Measurements from ENCODE around the gene HSPG2. TPM values are rescaled to one million over a fixed set of nuclear protein-coding genes. Genes with fewer than 3 reads are reported as not detected.

Gene HSPG2
- total RNA-seq, 2 experiments from 2014 or later, result 1.6 to 4.7 TPM

DNA sequence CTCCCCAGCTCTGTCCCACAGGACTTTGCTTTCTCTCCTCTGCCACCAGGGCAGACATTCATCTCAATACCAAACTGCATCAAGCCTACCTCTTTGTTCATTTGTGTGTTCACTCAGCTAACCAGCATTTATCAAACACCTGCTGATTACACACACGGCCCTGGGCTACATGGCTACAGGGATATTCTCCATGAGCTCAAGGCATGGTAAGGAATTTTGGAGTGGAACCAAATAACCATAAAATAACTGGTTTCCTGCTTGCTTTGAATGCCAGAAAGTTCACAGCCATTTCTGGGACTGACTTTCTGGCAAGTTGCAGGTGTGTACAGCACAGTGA lies 70.4 kb downstream of the HSPG2 start:
- Histone ChIP-seq H2AFZ (ENCODE audit: low read length) (peak overlapping the region; percentile 56; the same call in 1 of the 2 replicates), H3K4me1 (ENCODE audit: insufficient read depth, low read length, poor library complexity, severe bottlenecking) (peaks cover 30% of the 10 kb centered on the region), H3K79me2 (ENCODE audit: insufficient read depth, low read depth, low read length) (no peaks in the 10 kb centered on the region), H3K9me2 (ENCODE audit: insufficient read depth, low read length) (no peaks in the 10 kb centered on the region), H3K27ac (ENCODE audit: low read depth, low read length, poor library complexity, severe bottlenecking) (peak overlapping the region; percentile 75), H3K9me3 (ENCODE audit: low read length) (no peaks in the 10 kb centered on the region), H3K36me3 (ENCODE audit: insufficient read depth, low read length) (no peaks in the 10 kb centered on the region), H3K4me2 (ENCODE audit: low read length) (peak overlapping the region; percentile 63), H3K4me3 (ENCODE audit: low read depth, low read length, poor library complexity, severe bottlenecking) (no peak overlapping the region), H4K20me1 (ENCODE audit: insufficient read depth, low read length) (no peaks in the 10 kb centered on the region)
- ChIA-PET CTCF (ENCODE audit: unreplicated experiment) (no interaction called here), POLR2A (interaction anchor here (0.6 to 1.0 kb wide), 5 partner anchors 16 to 1452 kb away, joined by 3 to 4 read pairs (median 3); partner anchors contain the start of gene USP48)
- DNase-seq (ENCODE audit: low spot score), result no peak
- TF ChIP-seq, protein P1, sequence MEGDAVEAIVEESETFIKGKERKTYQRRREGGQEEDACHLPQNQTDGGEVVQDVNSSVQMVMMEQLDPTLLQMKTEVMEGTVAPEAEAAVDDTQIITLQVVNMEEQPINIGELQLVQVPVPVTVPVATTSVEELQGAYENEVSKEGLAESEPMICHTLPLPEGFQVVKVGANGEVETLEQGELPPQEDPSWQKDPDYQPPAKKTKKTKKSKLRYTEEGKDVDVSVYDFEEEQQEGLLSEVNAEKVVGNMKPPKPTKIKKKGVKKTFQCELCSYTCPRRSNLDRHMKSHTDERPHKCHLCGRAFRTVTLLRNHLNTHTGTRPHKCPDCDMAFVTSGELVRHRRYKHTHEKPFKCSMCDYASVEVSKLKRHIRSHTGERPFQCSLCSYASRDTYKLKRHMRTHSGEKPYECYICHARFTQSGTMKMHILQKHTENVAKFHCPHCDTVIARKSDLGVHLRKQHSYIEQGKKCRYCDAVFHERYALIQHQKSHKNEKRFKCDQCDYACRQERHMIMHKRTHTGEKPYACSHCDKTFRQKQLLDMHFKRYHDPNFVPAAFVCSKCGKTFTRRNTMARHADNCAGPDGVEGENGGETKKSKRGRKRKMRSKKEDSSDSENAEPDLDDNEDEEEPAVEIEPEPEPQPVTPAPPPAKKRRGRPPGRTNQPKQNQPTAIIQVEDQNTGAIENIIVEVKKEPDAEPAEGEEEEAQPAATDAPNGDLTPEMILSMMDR (conservative IDR thresholded peaks at IDR 0.05; ENCODE audit: low read length), result no peak
- no peak for TF ChIP-seq EZH2phosphoT487 (IDR thresholded peaks at IDR 0.05; ENCODE audit: borderline replicate concordance, low read depth, low read length)
- intact Hi-C loops (cut with micrococcal nuclease; ENCODE audit: unreplicated experiment), result no loop called here
- no TSS peak for BruUV-seq (replicated peaks)

DNA sequence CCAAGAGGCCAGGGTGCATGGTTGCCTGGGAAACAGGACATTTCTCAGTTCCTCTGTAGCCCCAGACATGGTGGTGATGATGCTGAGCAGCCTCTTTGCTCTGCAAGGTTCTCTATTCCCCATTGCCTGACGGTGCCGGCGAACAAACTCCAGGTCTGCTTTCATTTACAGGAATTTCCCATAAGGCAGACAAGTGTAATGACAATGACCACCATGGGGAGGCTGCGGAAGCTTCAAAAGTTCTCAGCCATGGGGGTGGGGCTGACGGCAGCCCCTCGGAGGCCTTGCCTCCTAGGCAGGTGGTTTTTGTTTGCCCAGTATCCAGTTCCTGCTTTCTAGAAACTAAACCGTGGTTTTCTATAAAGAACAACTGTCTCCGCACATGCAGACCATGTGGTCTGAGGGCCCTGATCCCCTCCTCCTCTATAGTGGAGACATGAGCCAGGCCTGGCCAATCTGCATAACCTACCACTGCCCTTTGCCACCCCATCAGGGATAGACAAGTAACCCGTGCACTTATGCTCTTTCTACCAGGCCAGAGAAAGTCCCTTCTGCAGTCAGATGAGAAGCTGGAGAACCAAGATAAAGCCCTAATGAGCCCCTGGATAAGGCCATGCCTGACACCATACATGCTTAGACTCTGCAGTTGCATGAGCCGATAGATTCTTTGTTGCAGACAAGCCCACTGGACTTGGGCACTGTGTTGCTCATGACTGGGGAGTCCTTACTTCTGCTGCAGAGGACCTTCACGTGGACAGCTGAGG lies 71.0 kb downstream of the HSPG2 start:
- intact Hi-C loops (cut with micrococcal nuclease; ENCODE audit: unreplicated experiment), result no loop called here
- Histone ChIP-seq H4K20me1 (ENCODE audit: insufficient read depth, low read length) (no peaks in the 10 kb centered on the region), H3K9me2 (ENCODE audit: insufficient read depth, low read length) (no peaks in the 10 kb centered on the region), H3K36me3 (ENCODE audit: insufficient read depth, low read length) (no peaks in the 10 kb centered on the region), H3K27ac (ENCODE audit: low read depth, low read length, poor library complexity, severe bottlenecking) (peak overlapping the region; percentile 75), H3K9me3 (ENCODE audit: low read length) (peaks cover 2% of the 10 kb centered on the region; the same call in 1 of the 2 replicates), H3K4me1 (ENCODE audit: insufficient read depth, low read length, poor library complexity, severe bottlenecking) (peaks cover 29% of the 10 kb centered on the region), H3K4me3 (ENCODE audit: low read depth, low read length, poor library complexity, severe bottlenecking) (peak overlapping the region; percentile 12), H3K79me2 (ENCODE audit: insufficient read depth, low read depth, low read length) (no peaks in the 10 kb centered on the region), H2AFZ (ENCODE audit: low read length) (peak overlapping the region; percentile 56), H3K4me2 (ENCODE audit: low read length) (peak overlapping the region; percentile 63)
- TF ChIP-seq EZH2phosphoT487 (IDR thresholded peaks at IDR 0.05; ENCODE audit: borderline replicate concordance, low read depth, low read length), result no peak
- TF ChIP-seq, protein P1 (conservative IDR thresholded peaks at IDR 0.05; ENCODE audit: low read length), result no peak
- POLR2A ChIA-PET, result interaction anchor here (0.6 to 1.0 kb wide), 5 partner anchors 15 to 1452 kb away, joined by 3 to 4 read pairs (median 3); partner anchors contain the start of gene USP48
- BruUV-seq (replicated peaks), result no TSS peak
- CTCF ChIA-PET (ENCODE audit: unreplicated experiment), result no interaction called here
- DNase-seq (ENCODE audit: low spot score), result peak; percentile 88

DNA sequence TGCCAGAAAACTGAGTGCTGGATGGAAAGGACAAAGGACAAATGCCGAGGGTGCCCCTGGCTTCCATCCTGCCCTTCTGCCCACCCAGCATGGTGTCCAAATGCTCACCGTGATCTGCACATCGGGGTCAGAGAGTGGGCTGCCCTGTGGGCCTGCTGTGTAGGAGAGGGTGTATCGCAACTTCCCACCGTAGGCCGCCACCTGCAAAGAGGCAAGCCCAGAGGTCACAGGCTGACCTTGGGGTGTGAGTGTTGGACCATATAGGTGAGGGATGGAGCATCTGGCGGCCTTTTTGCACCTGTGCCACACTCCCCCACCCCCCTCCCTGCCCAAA lies 71.5 kb downstream of the HSPG2 start:
- TF ChIP-seq, protein P1 (conservative IDR thresholded peaks at IDR 0.05; ENCODE audit: low read length), result no peak
- TF ChIP-seq EZH2phosphoT487 (IDR thresholded peaks at IDR 0.05; ENCODE audit: borderline replicate concordance, low read depth, low read length), result no peak
- peak overlapping the region; percentile 63 for H3K4me2 ChIP-seq (ENCODE audit: low read length)
- H3K4me1 ChIP-seq (ENCODE audit: insufficient read depth, low read length, poor library complexity, severe bottlenecking), result peaks cover 29% of the 10 kb centered on the region
- H3K4me3 ChIP-seq (ENCODE audit: low read depth, low read length, poor library complexity, severe bottlenecking), result peak overlapping the region; percentile 12
- intact Hi-C loops (cut with micrococcal nuclease; ENCODE audit: unreplicated experiment), result no loop called here
- H3K36me3 ChIP-seq (ENCODE audit: insufficient read depth, low read length), result no peaks in the 10 kb centered on the region
- no TSS peak for BruUV-seq (replicated peaks)
- peaks cover 7% of the 10 kb centered on the region; the same call in 1 of the 2 replicates for H3K9me3 ChIP-seq (ENCODE audit: low read length)
- H3K79me2 ChIP-seq (ENCODE audit: insufficient read depth, low read depth, low read length), result no peaks in the 10 kb centered on the region
- DNase-seq (ENCODE audit: low spot score), result peak; percentile 86
- H2AFZ ChIP-seq (ENCODE audit: low read length), result peak overlapping the region; percentile 56
- H3K9me2 ChIP-seq (ENCODE audit: insufficient read depth, low read length), result no peaks in the 10 kb centered on the region
- H3K27ac ChIP-seq (ENCODE audit: low read depth, low read length, poor library complexity, severe bottlenecking), result peak overlapping the region; percentile 75
- POLR2A ChIA-PET, result no interaction called here
- CTCF ChIA-PET (ENCODE audit: unreplicated experiment), result no interaction called here
- no peaks in the 10 kb centered on the region for H4K20me1 ChIP-seq (ENCODE audit: insufficient read depth, low read length)
